ENCODE results near the gene CABLES1.
A peak's percentile ranks its signal among the peaks of the same experiment; 100 is the strongest.

Gene CABLES1

GRCh38 chr18:23169673-23170044 is 34.4 kb downstream of the CABLES1 start:
- H3K18ac ChIP-seq (ENCODE audit: low read length), result no peak overlapping the region
- no CpG with 5 or more reads among the region's 7 CpGs for WGBS, 2 donors (ENCODE audit: extremely low coverage in 2 of 2, insufficient read length in 2 of 2, insufficient replicate concordance in 1 of 2)

GRCh38 chr18:23170137-23170536 is 34.9 kb downstream of the CABLES1 start:
- no peak overlapping the region for H4K91ac ChIP-seq (ENCODE audit: low read depth, low read length, poor library complexity)
- no peak overlapping the region for H2AFZ ChIP-seq (ENCODE audit: low read length)
- H2BK5ac ChIP-seq (ENCODE audit: low read length), result no peak overlapping the region
- no peak overlapping the region for H2BK12ac ChIP-seq (ENCODE audit: low read length)
- no peak overlapping the region for H2AK5ac ChIP-seq (ENCODE audit: low read depth, low read length)
- H3K9me3 ChIP-seq (replicated peaks in 1 of 2; ENCODE audit: control insufficient read depth in 2 of 2, insufficient read depth in 1 of 2, low read depth in 1 of 2, low read length in 2 of 2), result no peaks in the 10 kb centered on the region
- no peak overlapping the region for H4K8ac ChIP-seq (ENCODE audit: low read depth, low read length)
- WGBS, 2 donors (ENCODE audit: extremely low coverage in 2 of 2, insufficient read length in 2 of 2, insufficient replicate concordance in 1 of 2), result no CpG with 5 or more reads among the region's 7 CpGs
- DNase-seq (ENCODE audit: low spot score), result no peak
- no peaks in the 10 kb centered on the region for H3K36me3 ChIP-seq (replicated peaks in 1 of 2; ENCODE audit: control insufficient read depth in 2 of 2, insufficient read depth in 2 of 2, low read length in 2 of 2)
- peaks cover 6 to 10% of the 10 kb centered on the region in 2 donors for H3K4me1 ChIP-seq (ENCODE audit: control insufficient read depth in 2 of 2, insufficient read depth in 1 of 2, low read depth in 1 of 2, low read length in 2 of 2)
- H3K18ac ChIP-seq (ENCODE audit: low read length), result no peak overlapping the region
- H3K27me3 ChIP-seq (ENCODE audit: control insufficient read depth in 3 of 3, insufficient read depth in 3 of 3, low read depth in 1 of 3, low read length in 3 of 3), result no peaks in the 10 kb centered on the region
- H3K79me1 ChIP-seq (ENCODE audit: low read depth, low read length), result no peaks in the 10 kb centered on the region
- no peak overlapping the region for H2BK120ac ChIP-seq (ENCODE audit: low read depth, low read length)
- H3K14ac ChIP-seq (ENCODE audit: low read length), result no peak overlapping the region
- H3K4me2 ChIP-seq (ENCODE audit: insufficient read depth, low read length, poor library complexity, severe bottlenecking), result no peak overlapping the region
- no peak overlapping the region for H3K9ac ChIP-seq (ENCODE audit: low read depth, low read length, poor library complexity)
- no peak overlapping the region for H3K4me3 ChIP-seq (ENCODE audit: low read length in 2 of 2)
- no peak overlapping the region for H3K4ac ChIP-seq (ENCODE audit: low read length)
- H3K23ac ChIP-seq (ENCODE audit: low read depth, low read length, poor library complexity), result no peak overlapping the region
- H3K27ac ChIP-seq (replicated peaks; ENCODE audit: low read length), result no peak overlapping the region
- no peak overlapping the region for H2BK15ac ChIP-seq (ENCODE audit: low read length)

More at GRCh38 chr18:23169673-23170044, 34.4 kb downstream of the CABLES1 start:
- Histone ChIP-seq H2BK12ac (ENCODE audit: low read length) (no peak overlapping the region), H2BK120ac (ENCODE audit: low read depth, low read length) (no peak overlapping the region), H4K8ac (ENCODE audit: low read depth, low read length) (no peak overlapping the region), H3K9me3 (replicated peaks in 1 of 2; ENCODE audit: control insufficient read depth in 2 of 2, insufficient read depth in 1 of 2, low read depth in 1 of 2, low read length in 2 of 2) (no peaks in the 10 kb centered on the region), H3K4ac (ENCODE audit: low read length) (no peak overlapping the region), H3K79me1 (ENCODE audit: low read depth, low read length) (no peaks in the 10 kb centered on the region), H3K36me3 (replicated peaks in 1 of 2; ENCODE audit: control insufficient read depth in 2 of 2, insufficient read depth in 2 of 2, low read length in 2 of 2) (no peaks in the 10 kb centered on the region), H2BK5ac (ENCODE audit: low read length) (no peak overlapping the region), H3K4me1 (ENCODE audit: control insufficient read depth in 2 of 2, insufficient read depth in 1 of 2, low read depth in 1 of 2, low read length in 2 of 2) (peaks cover 6 to 10% of the 10 kb centered on the region in 2 donors), H3K4me2 (ENCODE audit: insufficient read depth, low read length, poor library complexity, severe bottlenecking) (no peak overlapping the region), H4K91ac (ENCODE audit: low read depth, low read length, poor library complexity) (no peak overlapping the region), H3K9ac (ENCODE audit: low read depth, low read length, poor library complexity) (no peak overlapping the region), H2AFZ (ENCODE audit: low read length) (peak overlapping the region; percentile 53), H3K27me3 (ENCODE audit: control insufficient read depth in 3 of 3, insufficient read depth in 3 of 3, low read depth in 1 of 3, low read length in 3 of 3) (no peaks in the 10 kb centered on the region), H3K23ac (ENCODE audit: low read depth, low read length, poor library complexity) (no peak overlapping the region), H3K14ac (ENCODE audit: low read length) (no peak overlapping the region), H2AK5ac (ENCODE audit: low read depth, low read length) (no peak overlapping the region), H3K27ac (replicated peaks; ENCODE audit: low read length) (no peak overlapping the region), H2BK15ac (ENCODE audit: low read length) (no peak overlapping the region), H3K4me3 (ENCODE audit: low read length in 2 of 2) (no peak overlapping the region)
- DNase-seq (ENCODE audit: low spot score), result no peak

- Histone ChIP-seq H3K23ac (ENCODE audit: low read depth, low read length, poor library complexity) (no peak overlapping the region), H2BK5ac (ENCODE audit: low read length) (no peak overlapping the region), H4K8ac (ENCODE audit: low read depth, low read length) (no peak overlapping the region), H2AK5ac (ENCODE audit: low read depth, low read length) (no peak overlapping the region), H2AFZ (ENCODE audit: low read length) (no peak overlapping the region), H3K4ac (ENCODE audit: low read length) (no peak overlapping the region), H2BK120ac (ENCODE audit: low read depth, low read length) (no peak overlapping the region), H3K27me3 (ENCODE audit: control insufficient read depth in 3 of 3, insufficient read depth in 3 of 3, low read depth in 1 of 3, low read length in 3 of 3) (no peaks in the 10 kb centered on the region), H3K14ac (ENCODE audit: low read length) (no peak overlapping the region), H3K4me2 (ENCODE audit: insufficient read depth, low read length, poor library complexity, severe bottlenecking) (no peak overlapping the region), H3K18ac (ENCODE audit: low read length) (no peak overlapping the region), H3K4me3 (ENCODE audit: low read length in 2 of 2) (no peak overlapping the region), H2BK15ac (ENCODE audit: low read length) (no peak overlapping the region), H4K91ac (ENCODE audit: low read depth, low read length, poor library complexity) (no peak overlapping the region), H3K27ac (replicated peaks; ENCODE audit: low read length) (no peak overlapping the region), H3K9me3 (replicated peaks in 1 of 2; ENCODE audit: control insufficient read depth in 2 of 2, insufficient read depth in 1 of 2, low read depth in 1 of 2, low read length in 2 of 2) (no peaks in the 10 kb centered on the region), H3K79me1 (ENCODE audit: low read depth, low read length) (no peaks in the 10 kb centered on the region), H3K4me1 (ENCODE audit: control insufficient read depth in 2 of 2, insufficient read depth in 1 of 2, low read depth in 1 of 2, low read length in 2 of 2) (peaks cover 10% of the 10 kb centered on the region in 2 donors), H3K9ac (ENCODE audit: low read depth, low read length, poor library complexity) (no peak overlapping the region), H3K36me3 (replicated peaks in 1 of 2; ENCODE audit: control insufficient read depth in 2 of 2, insufficient read depth in 2 of 2, low read length in 2 of 2) (no peaks in the 10 kb centered on the region), H2BK12ac (ENCODE audit: low read length) (no peak overlapping the region)
- WGBS, 2 donors (ENCODE audit: extremely low coverage in 2 of 2, insufficient read length in 2 of 2, insufficient replicate concordance in 1 of 2), result no CpG with 5 or more reads among the region's 9 CpGs
- DNase-seq (ENCODE audit: low spot score), result no peak
Measured at GRCh38 chr18:23171581-23172156, 36.4 kb downstream of the CABLES1 start.

- Histone ChIP-seq H3K23ac (ENCODE audit: low read depth, low read length, poor library complexity) (no peak overlapping the region), H2BK120ac (ENCODE audit: low read depth, low read length) (no peak overlapping the region), H3K27ac (replicated peaks; ENCODE audit: low read length) (no peak overlapping the region), H2AK5ac (ENCODE audit: low read depth, low read length) (no peak overlapping the region), H3K14ac (ENCODE audit: low read length) (no peak overlapping the region), H4K8ac (ENCODE audit: low read depth, low read length) (no peak overlapping the region), H3K4me2 (ENCODE audit: insufficient read depth, low read length, poor library complexity, severe bottlenecking) (no peak overlapping the region), H3K9ac (ENCODE audit: low read depth, low read length, poor library complexity) (no peak overlapping the region), H2AFZ (ENCODE audit: low read length) (no peak overlapping the region), H2BK12ac (ENCODE audit: low read length) (no peak overlapping the region), H3K18ac (ENCODE audit: low read length) (no peak overlapping the region), H3K9me3 (replicated peaks in 1 of 2; ENCODE audit: control insufficient read depth in 2 of 2, insufficient read depth in 1 of 2, low read depth in 1 of 2, low read length in 2 of 2) (peaks cover 0 to 2% of the 10 kb centered on the region in 2 donors), H3K79me1 (ENCODE audit: low read depth, low read length) (no peaks in the 10 kb centered on the region), H4K91ac (ENCODE audit: low read depth, low read length, poor library complexity) (no peak overlapping the region), H3K36me3 (replicated peaks in 1 of 2; ENCODE audit: control insufficient read depth in 2 of 2, insufficient read depth in 2 of 2, low read length in 2 of 2) (no peaks in the 10 kb centered on the region), H3K4ac (ENCODE audit: low read length) (no peak overlapping the region), H2BK15ac (ENCODE audit: low read length) (no peak overlapping the region), H3K4me3 (ENCODE audit: low read length in 2 of 2) (no peak overlapping the region), H3K4me1 (ENCODE audit: control insufficient read depth in 2 of 2, insufficient read depth in 1 of 2, low read depth in 1 of 2, low read length in 2 of 2) (peaks cover 7 to 12% of the 10 kb centered on the region in 2 donors), H3K27me3 (ENCODE audit: control insufficient read depth in 3 of 3, insufficient read depth in 3 of 3, low read depth in 1 of 3, low read length in 3 of 3) (no peaks in the 10 kb centered on the region), H2BK5ac (ENCODE audit: low read length) (no peak overlapping the region)
- WGBS, 2 donors (ENCODE audit: extremely low coverage in 2 of 2, insufficient read length in 2 of 2, insufficient replicate concordance in 1 of 2), result no CpG with 5 or more reads among the region's 14 CpGs
- no peak for DNase-seq (ENCODE audit: low spot score)
Measured at GRCh38 chr18:23172591-23173380, 37.5 kb downstream of the CABLES1 start.

Data from neuronal stem cell (in vitro differentiated cells).